ENCODE measurements around the gene FLACC1. TPM values are rescaled to one million over a fixed set of nuclear protein-coding genes. Genes with fewer than 3 reads are reported as not detected.

The FLACC1 gene
- polyA plus RNA-seq, 1 donor (not counting 4 experiments of a cell fraction or from before 2014, with no cell fraction given), result 0.43 TPM

- FAIRE-seq, result no peak
- H3K79me2 ChIP-seq (ENCODE audit: control insufficient read depth, insufficient read depth, low read length), result no peaks in the 10 kb centered on the region
- no peak for TF ChIP-seq EZH2 (IDR thresholded peaks at IDR 0.05; ENCODE audit: low read length)
- TF ChIP-seq, protein P1, sequence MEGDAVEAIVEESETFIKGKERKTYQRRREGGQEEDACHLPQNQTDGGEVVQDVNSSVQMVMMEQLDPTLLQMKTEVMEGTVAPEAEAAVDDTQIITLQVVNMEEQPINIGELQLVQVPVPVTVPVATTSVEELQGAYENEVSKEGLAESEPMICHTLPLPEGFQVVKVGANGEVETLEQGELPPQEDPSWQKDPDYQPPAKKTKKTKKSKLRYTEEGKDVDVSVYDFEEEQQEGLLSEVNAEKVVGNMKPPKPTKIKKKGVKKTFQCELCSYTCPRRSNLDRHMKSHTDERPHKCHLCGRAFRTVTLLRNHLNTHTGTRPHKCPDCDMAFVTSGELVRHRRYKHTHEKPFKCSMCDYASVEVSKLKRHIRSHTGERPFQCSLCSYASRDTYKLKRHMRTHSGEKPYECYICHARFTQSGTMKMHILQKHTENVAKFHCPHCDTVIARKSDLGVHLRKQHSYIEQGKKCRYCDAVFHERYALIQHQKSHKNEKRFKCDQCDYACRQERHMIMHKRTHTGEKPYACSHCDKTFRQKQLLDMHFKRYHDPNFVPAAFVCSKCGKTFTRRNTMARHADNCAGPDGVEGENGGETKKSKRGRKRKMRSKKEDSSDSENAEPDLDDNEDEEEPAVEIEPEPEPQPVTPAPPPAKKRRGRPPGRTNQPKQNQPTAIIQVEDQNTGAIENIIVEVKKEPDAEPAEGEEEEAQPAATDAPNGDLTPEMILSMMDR (optimal IDR thresholded peaks at IDR 0.05 in 1 of 3, IDR thresholded peaks at IDR 0.05 in 1 of 3, conservative IDR thresholded peaks at IDR 0.05 in 1 of 3; ENCODE audit: extremely low read depth in 1 of 3, insufficient read depth in 2 of 3, low read length in 3 of 3), result no peak
These were observed 45.8 kb upstream of the FLACC1 start for GRCh38 chr2:201402651-201403562.

GRCh38 chr2:201401815-201402214 is 44.7 kb upstream of the FLACC1 start:
- FAIRE-seq (no peak), DNase-seq (ENCODE audit: low read depth, low spot score) (no peak)
- Histone ChIP-seq H3K4me2 (ENCODE audit: control insufficient read depth, extremely low read depth, insufficient read depth, low read depth, low read length) (no peak overlapping the region), H3K4me3 (ENCODE audit: control insufficient read depth in 2 of 3, extremely low read depth in 1 of 3, insufficient read depth in 2 of 3, low read depth in 1 of 3, low read length in 3 of 3) (no peak overlapping the region), H3K9ac (ENCODE audit: control insufficient read depth, extremely low read depth, insufficient read depth, low read length) (no peak overlapping the region), H3K9me3 (ENCODE audit: control insufficient read depth, low read depth, low read length) (no peaks in the 10 kb centered on the region), H2AFZ (ENCODE audit: control insufficient read depth, low read length) (no peak overlapping the region), H3K27me3 (ENCODE audit: control insufficient read depth, extremely low read depth, insufficient read depth, low read length) (no peaks in the 10 kb centered on the region), H3K4me1 (ENCODE audit: control insufficient read depth, extremely low read depth, insufficient read depth, low read length) (peaks cover 23% of the 10 kb centered on the region), H4K20me1 (ENCODE audit: control insufficient read depth, extremely low read depth, insufficient read depth, low read length) (no peaks in the 10 kb centered on the region), H3K27ac (ENCODE audit: control insufficient read depth, insufficient read depth, low read length) (no peak overlapping the region), H3K36me3 (ENCODE audit: control insufficient read depth in 2 of 2, extremely low read depth in 1 of 2, insufficient read depth in 2 of 2, low read length in 2 of 2) (peaks cover 0 to 8% of the 10 kb centered on the region in 2 experiments), H3K79me2 (ENCODE audit: control insufficient read depth, insufficient read depth, low read length) (no peaks in the 10 kb centered on the region), H3K9me1 (ENCODE audit: control insufficient read depth, extremely low read depth, insufficient read depth, low read length) (no peaks in the 10 kb centered on the region)
- dilution Hi-C loops (cut with MboI; ENCODE audit: extremely low pct_ligation_motif_present, low sequenced_read_pairs), result no loop called here
- no peak for TF ChIP-seq EZH2 (IDR thresholded peaks at IDR 0.05; ENCODE audit: low read length)
- TF ChIP-seq, protein P1 (optimal IDR thresholded peaks at IDR 0.05 in 1 of 3, IDR thresholded peaks at IDR 0.05 in 1 of 3, conservative IDR thresholded peaks at IDR 0.05 in 1 of 3; ENCODE audit: extremely low read depth in 1 of 3, insufficient read depth in 2 of 3, low read length in 3 of 3), result no peak

More at GRCh38 chr2:201402651-201403562, 45.8 kb upstream of the FLACC1 start:
- Histone ChIP-seq H3K4me2 (ENCODE audit: control insufficient read depth, extremely low read depth, insufficient read depth, low read depth, low read length) (no peak overlapping the region), H3K4me1 (ENCODE audit: control insufficient read depth, extremely low read depth, insufficient read depth, low read length) (peaks cover 23% of the 10 kb centered on the region), H3K9ac (ENCODE audit: control insufficient read depth, extremely low read depth, insufficient read depth, low read length) (no peak overlapping the region), H3K9me1 (ENCODE audit: control insufficient read depth, extremely low read depth, insufficient read depth, low read length) (no peaks in the 10 kb centered on the region), H3K4me3 (ENCODE audit: control insufficient read depth in 2 of 3, extremely low read depth in 1 of 3, insufficient read depth in 2 of 3, low read depth in 1 of 3, low read length in 3 of 3) (no peak overlapping the region), H3K27me3 (ENCODE audit: control insufficient read depth, extremely low read depth, insufficient read depth, low read length) (no peaks in the 10 kb centered on the region), H4K20me1 (ENCODE audit: control insufficient read depth, extremely low read depth, insufficient read depth, low read length) (no peaks in the 10 kb centered on the region), H3K9me3 (ENCODE audit: control insufficient read depth, low read depth, low read length) (no peaks in the 10 kb centered on the region), H3K27ac (ENCODE audit: control insufficient read depth, insufficient read depth, low read length) (no peak overlapping the region), H2AFZ (ENCODE audit: control insufficient read depth, low read length) (no peak overlapping the region), H3K36me3 (ENCODE audit: control insufficient read depth in 2 of 2, extremely low read depth in 1 of 2, insufficient read depth in 2 of 2, low read length in 2 of 2) (peaks cover 0 to 5% of the 10 kb centered on the region in 2 experiments)
- no peak for DNase-seq (ENCODE audit: low read depth, low spot score)
- dilution Hi-C loops (cut with MboI; ENCODE audit: extremely low pct_ligation_motif_present, low sequenced_read_pairs), result no loop called here

Data from keratinocyte (primary cell).